HG03139 (cell line): ENCODE data around the gene NXF1.

Experiments used
- ATAC-seq: cut with Tn5 transposase; IDR thresholded peaks from one replicate; pipeline ENCODE4 v1.9.1; 2021; ENCODE audit not compliant: unreplicated experiment

NXF1 gene

GRCh38 chr11:62747475-62748160 is 57.6 kb downstream of the NXF1 start:
- ATAC-seq, result no peak
